ENCODE results near the gene PTPRM. TPM values are rescaled to one million over a fixed set of nuclear protein-coding genes. Genes with fewer than 3 reads are reported as not detected.

Gene PTPRM
- total and polyA plus RNA-seq, 4 donors, result 9.2 to 23.0 (median 12.7) TPM

DNA sequence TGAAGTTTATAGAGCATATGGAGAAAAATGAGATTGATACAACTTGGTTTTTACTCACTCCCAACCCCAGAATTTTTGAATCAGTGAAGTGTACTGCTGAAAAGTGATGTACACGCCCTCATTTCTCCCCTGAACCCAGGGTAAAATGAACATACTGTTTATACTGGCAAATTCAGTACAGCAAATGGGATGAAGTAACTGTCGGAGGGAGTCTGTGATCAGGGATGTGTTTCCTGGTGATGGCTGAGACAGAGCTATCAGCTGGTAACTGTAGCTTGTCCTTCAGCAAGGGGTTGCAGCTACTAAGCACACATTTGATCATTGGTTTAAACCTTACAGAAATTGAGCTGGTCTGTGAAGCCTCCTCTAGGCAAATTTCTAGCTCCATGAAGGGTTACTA is 191.6 kb downstream of the PTPRM start:
- Histone ChIP-seq H3K27me3 (ENCODE audit: control insufficient read depth in 4 of 4, insufficient read depth in 4 of 4, low read length in 3 of 4) (no peaks in the 10 kb centered on the region), H3K9ac (ENCODE audit: low read depth in 1 of 2, low read length in 2 of 2) (no peak overlapping the region), H3K4me1 (ENCODE audit: control insufficient read depth in 4 of 4, insufficient read depth in 4 of 4, low read length in 3 of 4) (peaks cover 0 to 4% (median 2%) of the 10 kb centered on the region in 4 donors), H3K27ac (ENCODE audit: low read depth in 1 of 2, low read length in 2 of 2) (no peak overlapping the region), H3K4me3 (ENCODE audit: low read depth in 1 of 3, low read length in 3 of 3) (no peak overlapping the region), H3K9me3 (ENCODE audit: control insufficient read depth in 4 of 4, low read length in 3 of 4) (no peaks in the 10 kb centered on the region), H3K36me3 (ENCODE audit: control insufficient read depth in 4 of 4, insufficient read depth in 3 of 4, low read depth in 1 of 4, low read length in 3 of 4) (no peaks in the 10 kb centered on the region)
- no peak for DNase-seq (ENCODE audit: low spot score)
- TF ChIP-seq ZBTB33 (IDR thresholded peaks at IDR 0.05) (no peak), REST (IDR thresholded peaks at IDR 0.05) (no peak), CTCF (IDR thresholded peaks at IDR 0.05; ENCODE audit: low read depth, low read length, missing input control) (no peak), FOXA1 (IDR thresholded peaks at IDR 0.05) (no peak), YY1 (IDR thresholded peaks at IDR 0.05) (no peak), TAF1 (conservative IDR thresholded peaks at IDR 0.05) (no peak), NR2F2 (IDR thresholded peaks at IDR 0.05) (no peak), HNF4A (conservative IDR thresholded peaks at IDR 0.05) (no peak), SP1 (IDR thresholded peaks at IDR 0.05) (no peak), RAD21 (IDR thresholded peaks at IDR 0.05) (no peak), GABPA (IDR thresholded peaks at IDR 0.05 in 1 of 2, conservative IDR thresholded peaks at IDR 0.05 in 1 of 2) (no peak), JUND (IDR thresholded peaks at IDR 0.05) (no peak), FOXA2 (IDR thresholded peaks at IDR 0.05) (no peak), RXRA (IDR thresholded peaks at IDR 0.05) (no peak), ATF3 (IDR thresholded peaks at IDR 0.05) (no peak), HNF4G (IDR thresholded peaks at IDR 0.05) (no peak), EGR1 (IDR thresholded peaks at IDR 0.05; ENCODE audit: low read depth in 2 of 2) (no peak)
- TF ChIP-seq, protein P1, sequence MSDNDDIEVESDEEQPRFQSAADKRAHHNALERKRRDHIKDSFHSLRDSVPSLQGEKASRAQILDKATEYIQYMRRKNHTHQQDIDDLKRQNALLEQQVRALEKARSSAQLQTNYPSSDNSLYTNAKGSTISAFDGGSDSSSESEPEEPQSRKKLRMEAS (IDR thresholded peaks at IDR 0.05), result no peak
- 84% methylated on average over 2 of the region's 2 CpGs for WGBS
